GM12892 (cell line): ENCODE results near the gene CLSTN2.

Experiments
- POLR2A ChIP-seq: IDR thresholded peaks from 2 replicates; pipeline ENCODE4 v1.6.1; 2011; ENCODE audit warnings: low read depth, low read length, control low read depth
- POLR2AphosphoS5 ChIP-seq: IDR thresholded peaks from 2 replicates; pipeline ENCODE4 v1.6.1; 2011; ENCODE audit warnings: low read depth, low read length, control low read depth

DNA sequence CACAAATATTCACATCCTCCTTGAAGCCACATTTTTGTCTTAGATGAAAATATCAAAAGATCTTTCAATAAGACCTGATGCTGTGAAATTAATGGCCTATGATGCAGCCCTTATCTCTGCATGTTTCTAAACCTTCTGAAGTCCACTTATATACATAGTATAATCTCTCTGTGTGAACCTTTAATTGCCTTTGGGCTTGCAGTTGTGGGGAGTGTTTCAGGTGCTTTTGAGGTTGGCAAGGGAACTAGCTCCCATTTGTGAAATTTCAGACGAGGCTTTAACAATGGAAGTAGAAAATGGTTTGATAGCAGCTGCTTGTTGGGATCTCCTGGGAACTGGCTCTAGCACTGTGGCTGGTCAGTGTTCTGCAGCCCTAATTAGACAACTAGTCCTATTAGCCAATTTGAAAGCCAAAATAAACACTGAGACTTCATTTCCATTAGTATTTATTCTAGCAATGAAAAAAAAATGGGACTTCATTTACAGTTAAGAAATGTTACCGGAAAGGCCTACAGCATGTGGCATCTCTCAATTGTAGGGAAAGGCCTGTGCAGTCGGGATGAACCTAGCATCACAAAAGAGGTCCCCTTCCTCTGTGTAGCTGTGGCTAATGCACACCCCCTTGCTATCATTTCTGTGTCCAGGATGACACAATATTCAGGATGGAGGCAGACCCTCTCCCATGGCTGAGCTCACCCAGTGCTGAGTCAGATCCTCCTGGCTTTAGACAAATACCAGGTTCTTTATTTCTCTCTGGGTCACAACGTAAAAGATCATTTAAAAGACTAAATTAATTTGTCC is 602.1 kb downstream of the CLSTN2 start:
- TF ChIP-seq POLR2A, result no peak
- TF ChIP-seq POLR2AphosphoS5, result no peak
